ENCODE results near the gene BCR.

BCR gene

DNA sequence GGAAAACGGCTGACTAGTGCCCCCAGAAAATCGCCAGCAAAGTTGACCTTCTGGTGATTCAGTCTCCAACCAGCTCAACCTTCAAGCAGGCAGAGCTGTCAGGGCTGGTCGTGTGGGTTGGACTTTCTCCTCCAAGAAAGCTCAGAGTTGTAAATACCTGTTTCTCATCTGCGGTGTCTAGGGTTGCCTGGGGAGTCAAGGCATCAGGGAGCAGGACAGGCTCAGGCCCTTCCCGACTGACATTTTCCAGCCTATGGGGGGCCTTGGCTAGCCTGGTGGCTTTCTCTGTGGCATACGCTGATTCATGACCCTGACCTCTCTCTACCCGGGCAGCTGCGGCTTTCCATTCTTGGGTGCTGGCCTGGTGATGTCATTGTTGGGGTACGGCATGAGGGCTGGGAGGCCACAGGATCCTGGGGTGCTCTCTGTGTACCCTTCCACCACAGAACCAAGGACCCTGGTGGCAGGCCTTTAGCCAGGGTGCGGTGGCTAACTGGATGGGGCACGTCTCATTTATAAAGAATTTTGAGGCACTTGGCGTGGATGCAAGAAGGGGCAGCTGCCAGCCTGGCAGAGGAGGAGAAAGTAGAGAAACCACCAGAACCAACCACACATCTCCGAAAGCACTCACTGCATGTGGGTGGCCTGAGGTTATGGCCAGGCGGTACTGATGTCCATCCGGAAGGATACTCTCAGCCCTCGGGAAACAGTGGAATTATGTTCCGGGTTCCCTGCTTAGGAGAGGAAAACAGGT is 64.9 kb downstream of the BCR start:
- no peak for DNase-seq (ENCODE audit: low spot score)

GRCh38 chr22:23245799-23246136 is 65.5 kb downstream of the BCR start:
- DNase-seq (ENCODE audit: low spot score): no peak

DNA sequence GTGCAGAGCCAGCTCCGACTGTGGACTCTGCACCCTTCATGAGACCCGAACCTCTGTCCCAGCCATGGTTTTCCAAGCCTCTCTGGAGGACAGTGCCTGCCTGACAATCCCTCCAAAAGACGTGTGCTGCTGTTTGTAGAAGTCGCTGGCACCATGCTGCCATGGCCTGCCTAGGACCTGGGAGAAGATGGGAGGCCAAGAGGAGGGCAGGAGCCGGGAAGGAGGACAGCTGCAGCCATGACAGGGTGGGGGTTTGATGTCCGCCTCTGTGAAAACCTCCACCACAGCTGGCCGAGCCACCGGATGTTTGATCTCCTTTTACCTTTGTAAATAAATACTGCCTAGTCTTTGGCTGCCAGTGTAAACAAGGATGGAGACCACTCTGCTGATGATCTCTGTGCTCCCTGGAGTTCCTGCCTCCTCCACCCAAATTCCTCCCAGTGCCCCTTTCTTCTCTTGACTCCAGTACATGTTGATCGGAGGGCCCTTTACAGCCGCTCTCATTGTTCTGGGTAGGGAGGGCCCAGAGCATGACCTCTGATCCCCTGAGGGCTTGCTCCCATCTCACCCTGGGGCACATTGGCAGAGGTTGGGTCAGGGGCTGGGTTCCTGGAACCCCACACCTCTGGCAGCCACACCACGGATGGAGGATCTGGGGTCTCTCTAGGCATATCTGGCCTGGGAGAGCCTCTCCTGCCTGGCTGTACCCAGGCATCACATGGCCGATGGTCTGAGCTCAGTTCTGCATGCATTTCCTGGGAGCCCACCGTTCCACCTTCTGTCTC is 66.9 kb downstream of the BCR start:
- DNase-seq (ENCODE audit: low spot score): no peak

- peak; percentile 38 for DNase-seq (ENCODE audit: low spot score)
These were observed 68.3 kb downstream of the BCR start for GRCh38 chr22:23248583-23248982.

- DNase-seq (ENCODE audit: low spot score): no peak
These were observed 69.9 kb downstream of the BCR start for GRCh38 chr22:23250056-23250784.

DNA sequence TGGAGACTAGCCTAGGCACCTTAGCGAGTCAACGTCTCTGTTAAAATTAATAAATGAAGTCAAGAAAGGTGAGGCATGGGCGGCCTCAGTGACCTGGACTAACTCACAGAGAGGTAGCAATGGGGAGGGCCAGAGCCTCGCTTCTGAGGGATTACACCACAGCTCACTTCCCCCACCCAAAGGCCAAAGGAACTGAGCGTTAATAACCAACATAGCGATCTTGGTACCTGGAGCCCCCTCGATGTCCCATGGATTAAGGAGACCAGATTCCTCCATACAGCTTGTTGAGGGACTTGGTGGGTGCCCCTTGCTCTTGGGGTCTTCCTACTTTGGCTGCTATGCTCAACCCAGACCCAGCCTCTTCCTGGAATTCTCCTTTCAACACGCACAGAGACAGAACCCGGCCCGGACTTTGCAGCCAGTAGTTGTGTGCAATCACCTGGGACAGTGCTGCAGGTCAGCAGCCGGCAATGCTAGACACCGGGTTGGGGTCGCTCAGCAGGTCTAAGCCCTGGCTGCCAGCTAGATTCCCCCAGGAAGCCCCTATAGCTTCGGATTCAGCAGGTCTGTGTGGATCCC is 70.6 kb downstream of the BCR start:
- DNase-seq (ENCODE audit: low spot score): no peak

GRCh38 chr22:23251445-23252093 is 71.3 kb downstream of the BCR start:
- peak; percentile 66 for DNase-seq (ENCODE audit: low spot score)

DNA sequence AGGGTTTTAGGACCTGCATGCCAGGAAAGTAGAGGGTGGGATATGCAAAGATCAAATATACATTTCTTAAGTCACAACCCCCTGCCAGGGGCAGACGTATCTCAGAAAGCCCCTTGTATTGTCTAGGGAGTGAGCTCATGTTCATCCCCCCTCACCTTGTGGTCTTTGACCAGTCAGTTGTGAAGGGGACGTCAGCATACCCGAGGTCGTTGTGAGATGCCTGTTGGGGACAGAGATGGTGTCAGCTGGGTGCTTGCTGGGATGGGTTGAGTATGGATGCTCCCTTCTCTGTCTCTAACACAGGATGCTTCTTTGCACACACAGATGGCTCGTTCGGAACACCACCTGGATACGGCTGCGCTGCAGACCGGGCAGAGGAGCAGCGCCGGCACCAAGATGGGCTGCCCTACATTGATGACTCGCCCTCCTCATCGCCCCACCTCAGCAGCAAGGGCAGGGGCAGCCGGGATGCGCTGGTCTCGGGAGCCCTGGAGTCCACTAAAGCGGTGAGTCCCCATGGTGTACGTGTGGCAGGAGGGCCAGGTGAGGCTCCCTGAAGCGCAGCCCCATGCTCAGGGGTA is 73.3 kb downstream of the BCR start:
- DNase-seq (ENCODE audit: low spot score): no peak

DNA sequence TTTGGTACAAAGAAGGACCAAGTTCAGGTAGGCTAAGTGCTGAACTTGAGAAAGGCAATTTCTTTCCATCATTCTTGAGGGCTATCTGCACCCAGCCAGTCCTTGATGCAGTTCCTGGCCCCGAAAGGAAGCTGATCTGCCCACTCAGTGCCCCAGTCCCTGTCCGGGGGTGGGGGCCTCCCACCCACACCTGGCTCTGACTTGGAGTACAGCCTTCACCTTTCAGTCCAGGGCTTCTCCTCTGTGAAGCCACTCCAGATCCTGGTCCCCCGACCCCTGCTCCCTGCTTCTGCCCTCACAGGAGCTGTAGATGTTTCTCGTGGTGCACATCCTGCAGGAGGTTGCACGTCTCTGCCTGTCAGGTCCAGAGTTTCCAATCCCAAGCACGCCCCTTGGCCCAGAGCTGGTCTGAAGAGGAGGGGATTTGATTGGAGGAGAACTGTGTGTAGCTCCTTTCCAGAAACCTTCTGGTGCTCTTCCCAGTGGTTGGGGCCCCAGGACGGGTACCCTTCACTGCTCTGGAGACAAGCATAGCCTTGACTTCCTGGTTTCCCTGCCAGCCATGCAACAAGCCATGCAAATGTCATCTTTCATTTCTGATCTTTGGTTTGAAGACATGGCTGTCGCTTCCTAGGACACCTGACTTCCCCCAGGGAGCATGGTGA is 75.3 kb downstream of the BCR start:
- no peak for DNase-seq (ENCODE audit: low spot score)

DNA sequence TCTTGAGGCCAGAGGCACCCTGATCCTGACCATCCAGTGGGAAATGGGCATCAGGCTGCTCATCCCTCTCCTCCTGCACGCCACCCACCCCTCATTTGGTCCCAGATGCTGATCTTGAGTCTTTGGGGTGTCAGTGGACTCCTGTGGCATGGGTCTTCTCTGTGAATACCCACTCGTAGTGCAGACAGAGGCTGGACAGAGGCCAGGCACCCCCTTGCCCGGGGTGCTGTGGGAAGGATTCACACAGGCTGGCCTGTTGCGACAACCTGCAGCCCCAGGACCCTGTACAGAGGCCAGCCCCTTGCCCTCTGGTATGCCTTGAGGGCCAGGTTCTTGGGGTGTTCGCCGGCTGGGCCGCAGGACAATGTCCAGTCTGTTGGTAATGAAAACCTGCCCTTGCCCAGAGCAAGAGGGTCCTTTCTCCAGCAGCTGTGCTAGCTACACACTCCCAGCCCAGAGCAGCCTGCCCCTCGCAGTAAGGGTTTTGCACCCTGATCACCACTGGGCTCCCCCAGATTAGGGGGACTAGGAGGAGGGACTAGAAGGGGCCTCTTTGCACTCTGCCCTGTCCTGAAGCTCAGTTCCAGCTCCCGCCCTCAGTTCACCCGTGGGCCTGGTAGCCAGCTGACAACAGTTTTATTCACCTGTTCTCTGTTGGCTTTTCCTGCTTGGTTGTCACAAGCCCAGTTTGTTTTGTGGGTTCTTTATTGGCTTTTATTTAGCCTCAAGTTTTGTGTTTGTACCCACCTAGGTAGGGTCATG is 76.0 kb downstream of the BCR start:
- no peak for DNase-seq (ENCODE audit: low spot score)

- DNase-seq (ENCODE audit: low spot score): no peak
These were observed 76.9 kb downstream of the BCR start for GRCh38 chr22:23256986-23257888.

DNA sequence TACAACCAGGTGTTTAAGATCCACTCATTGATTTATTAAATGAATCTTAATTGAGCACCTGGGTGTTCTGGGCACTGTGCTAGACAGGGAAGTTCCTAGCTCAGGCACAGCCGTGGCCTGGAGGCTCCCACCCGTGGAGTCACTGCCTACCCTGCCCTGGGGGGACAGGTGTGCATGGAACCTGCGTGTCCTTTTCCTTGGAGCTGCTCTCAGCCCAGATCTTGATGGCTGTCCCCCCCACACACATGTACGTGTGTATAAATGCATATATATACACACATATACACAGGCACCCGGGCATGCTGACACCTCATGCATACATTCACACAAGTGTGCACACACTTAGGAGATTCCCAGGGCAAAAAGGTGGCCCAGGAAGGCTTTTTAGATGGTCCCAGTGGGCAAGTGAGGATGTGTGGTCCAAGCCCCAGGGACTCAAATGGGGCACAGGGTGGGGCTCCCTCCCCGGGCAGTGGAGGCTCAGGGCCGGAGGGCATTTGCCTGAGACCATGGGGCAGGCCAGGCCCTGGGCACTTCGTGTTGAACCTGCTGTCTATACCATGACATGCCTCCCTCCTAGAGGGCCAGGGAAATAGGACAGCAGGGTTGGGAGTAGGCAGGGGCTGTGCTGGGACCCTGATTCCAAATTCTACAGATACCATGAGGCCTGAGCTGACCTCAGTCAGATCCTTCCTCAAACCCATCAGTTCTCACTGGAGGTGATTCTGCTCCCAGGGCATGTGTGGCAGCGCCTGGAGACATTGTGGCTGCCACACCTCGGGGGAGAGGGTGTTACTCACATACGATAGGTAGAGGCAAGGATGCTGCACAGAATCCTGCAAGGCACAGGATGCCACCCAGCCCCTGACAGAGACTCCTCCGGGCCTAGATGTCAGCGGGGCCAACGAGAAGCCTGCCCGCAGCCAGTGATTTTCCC is 77.8 kb downstream of the BCR start:
- no peak for DNase-seq (ENCODE audit: low spot score)

DNA sequence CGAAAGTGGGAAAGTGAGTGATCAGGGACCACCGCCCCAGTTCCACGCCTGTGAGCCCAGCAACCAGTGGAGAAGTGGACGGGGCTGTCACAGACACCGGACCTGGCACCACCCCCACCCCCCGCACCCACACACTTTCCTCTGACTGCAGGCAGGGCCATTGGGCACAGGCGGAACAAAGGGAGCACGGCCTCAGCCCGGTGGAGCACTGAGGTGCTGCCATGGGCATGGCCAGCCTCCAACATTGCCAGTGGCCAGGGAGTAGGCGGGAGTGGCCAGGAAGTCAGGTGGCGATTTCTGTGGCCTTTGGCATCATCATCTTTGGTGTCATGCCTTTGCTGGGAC is 78.5 kb downstream of the BCR start:
- no peak for DNase-seq (ENCODE audit: low spot score)

DNA sequence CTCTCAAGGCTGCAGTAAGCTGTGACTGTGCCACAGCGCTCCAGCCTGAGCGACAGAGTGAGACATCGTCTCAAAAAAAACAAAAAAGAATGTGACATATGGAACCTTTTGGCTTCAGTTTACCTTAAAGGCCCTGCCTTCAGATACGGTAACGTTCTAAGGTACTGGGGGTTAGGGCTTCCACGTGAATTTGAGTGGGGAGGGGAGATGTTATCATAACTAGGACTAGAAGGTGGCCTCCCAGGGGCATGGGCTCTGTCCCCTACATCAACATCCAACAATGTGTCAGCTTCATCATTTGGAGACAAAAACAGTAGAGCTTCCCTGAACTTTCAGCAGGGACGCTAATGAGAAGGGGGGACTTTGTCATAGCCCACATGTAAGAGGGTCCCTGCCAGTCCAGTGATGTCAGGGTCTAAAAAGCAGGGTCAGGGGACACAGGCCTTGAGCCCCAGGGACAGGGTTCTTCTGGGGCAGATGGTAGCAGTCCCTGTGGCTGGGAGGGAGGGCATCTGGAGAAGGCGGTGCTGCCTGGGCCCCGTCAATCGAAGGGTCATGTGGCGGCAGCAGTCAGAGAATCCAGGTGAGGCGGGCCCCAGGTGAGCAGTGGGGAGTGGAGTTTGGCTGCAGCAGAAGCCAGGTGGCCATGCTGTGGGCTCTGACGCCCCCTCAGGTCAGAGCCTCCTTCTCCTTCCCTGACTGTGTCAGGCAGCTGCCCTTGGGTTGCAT is 79.8 kb downstream of the BCR start:
- DNase-seq (ENCODE audit: low spot score): no peak

DNA sequence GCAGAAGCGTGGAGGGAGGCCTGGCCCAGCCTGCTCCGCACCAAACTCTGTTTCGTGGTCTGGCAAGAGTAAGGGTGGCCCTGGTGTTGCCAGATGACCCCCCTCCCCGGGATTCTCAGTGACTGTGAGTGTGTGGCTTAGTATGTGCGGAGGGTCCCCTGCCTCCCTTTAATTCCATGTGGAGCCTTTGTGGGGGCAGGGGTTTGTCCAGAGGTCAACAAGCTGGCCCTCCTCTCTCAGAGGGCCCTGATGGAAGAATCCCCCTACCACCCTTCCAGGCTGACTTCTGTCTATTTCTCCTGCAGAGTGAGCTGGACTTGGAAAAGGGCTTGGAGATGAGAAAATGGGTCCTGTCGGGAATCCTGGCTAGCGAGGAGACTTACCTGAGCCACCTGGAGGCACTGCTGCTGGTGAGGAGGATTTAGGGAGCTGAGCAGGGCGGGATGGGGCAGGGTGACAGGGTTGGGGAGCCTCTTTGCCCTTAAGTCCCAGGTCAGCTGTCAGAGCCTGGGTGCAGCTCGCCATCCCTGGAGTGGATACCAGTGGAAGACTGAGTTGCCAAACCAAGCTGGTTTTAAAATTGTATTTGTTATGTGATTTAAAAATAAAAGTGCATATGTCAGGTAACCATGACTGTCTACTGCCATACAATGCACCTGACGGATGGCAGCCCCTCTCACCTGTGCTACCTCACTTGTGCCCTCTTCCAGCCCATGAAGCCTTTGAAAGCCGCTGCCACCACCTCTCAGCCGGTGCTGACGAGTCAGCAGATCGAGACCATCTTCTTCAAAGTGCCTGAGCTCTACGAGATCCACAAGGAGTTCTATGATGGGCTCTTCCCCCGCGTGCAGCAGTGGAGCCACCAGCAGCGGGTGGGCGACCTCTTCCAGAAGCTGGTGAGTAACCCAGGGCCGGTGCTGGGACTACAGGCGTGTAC is 80.6 kb downstream of the BCR start:
- DNase-seq (ENCODE audit: low spot score): no peak

DNA sequence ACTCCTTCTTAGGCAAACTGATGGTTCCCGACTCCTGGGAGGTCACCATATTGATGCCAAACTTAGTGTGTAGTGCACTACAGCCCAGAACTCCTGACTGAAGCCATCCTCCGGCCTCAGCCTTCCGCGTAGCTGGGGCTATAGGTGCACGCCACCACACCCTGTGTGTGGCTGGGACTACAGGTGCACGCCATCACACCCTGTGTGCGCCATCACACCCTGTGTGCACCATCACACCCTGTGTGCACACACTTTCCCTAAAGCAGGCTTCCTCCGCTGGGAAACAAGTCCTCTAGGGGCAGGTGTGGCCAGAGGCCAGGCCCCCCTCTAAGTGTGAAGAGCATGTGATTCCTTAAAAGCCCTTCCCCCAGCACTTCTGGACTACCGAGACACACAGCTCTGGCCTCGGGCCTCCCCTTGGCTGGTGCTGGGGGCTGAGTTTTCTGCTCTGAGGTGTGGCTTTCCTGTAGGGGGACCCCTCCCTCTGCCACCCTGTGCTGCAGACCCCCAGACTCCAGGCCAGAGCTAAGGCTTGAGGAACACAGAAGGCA is 81.7 kb downstream of the BCR start:
- no peak for DNase-seq (ENCODE audit: low spot score)

Measured in SW480 (cell line).